Kidney tubule cell (primary cell): Measurements from ENCODE around the gene ATG9A.

Experiments used
- DNase-seq: peaks from one replicate; pipeline ENCODE4 v3.0.0-alpha.2; 2018; ENCODE audit warnings: low spot score

Gene ATG9A

GRCh38 chr2:219178377-219179175 is 50.9 kb downstream of the ATG9A start:
- no peak for DNase-seq

DNA sequence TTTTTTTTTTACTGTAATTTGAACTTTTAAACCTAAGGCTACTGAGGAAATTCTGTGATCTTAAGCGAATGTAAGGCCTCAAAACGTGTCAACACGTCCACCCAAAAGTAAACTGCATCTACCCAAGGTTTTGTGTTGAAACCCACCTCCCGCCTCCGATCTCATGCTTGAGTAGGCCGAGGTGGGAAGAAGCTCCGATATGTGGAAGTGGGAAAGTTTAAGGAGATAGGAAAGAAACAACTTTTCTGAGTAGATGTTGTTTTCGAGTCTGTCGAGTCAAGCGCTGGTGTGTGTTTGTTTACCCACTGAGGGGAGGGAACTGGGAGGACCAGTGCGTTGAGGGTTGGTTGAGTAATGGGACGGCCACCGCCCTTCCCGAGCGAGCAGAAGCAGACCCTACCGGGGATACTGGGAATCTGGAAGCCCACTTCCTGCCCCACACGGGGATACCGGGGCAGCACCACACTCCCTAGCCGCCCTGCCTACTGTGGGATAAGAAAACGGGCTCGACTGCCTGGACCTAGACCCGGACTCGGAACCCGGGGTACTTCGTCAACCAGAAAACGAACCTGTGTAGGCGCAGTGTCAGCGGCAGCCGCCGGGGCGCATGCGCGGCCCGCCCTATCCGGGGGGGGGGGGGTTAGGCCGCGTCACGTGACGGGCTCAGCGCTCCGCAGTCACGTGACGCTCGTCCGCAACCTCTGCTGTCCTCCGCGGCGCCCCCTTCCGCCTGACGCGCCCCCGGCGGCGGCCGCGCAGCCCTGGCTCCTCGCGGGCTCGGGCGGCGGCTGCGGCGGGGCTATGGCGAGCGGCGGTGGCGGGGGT is 51.7 kb downstream of the ATG9A start, which contains the start of gene RETREG2:
RETREG2 (plus strand) TSS at position 724 of the 825 bp plus-strand sequence; CDS start at position 802, 78 bp downstream.
- peak; percentile 90 for DNase-seq

DNA sequence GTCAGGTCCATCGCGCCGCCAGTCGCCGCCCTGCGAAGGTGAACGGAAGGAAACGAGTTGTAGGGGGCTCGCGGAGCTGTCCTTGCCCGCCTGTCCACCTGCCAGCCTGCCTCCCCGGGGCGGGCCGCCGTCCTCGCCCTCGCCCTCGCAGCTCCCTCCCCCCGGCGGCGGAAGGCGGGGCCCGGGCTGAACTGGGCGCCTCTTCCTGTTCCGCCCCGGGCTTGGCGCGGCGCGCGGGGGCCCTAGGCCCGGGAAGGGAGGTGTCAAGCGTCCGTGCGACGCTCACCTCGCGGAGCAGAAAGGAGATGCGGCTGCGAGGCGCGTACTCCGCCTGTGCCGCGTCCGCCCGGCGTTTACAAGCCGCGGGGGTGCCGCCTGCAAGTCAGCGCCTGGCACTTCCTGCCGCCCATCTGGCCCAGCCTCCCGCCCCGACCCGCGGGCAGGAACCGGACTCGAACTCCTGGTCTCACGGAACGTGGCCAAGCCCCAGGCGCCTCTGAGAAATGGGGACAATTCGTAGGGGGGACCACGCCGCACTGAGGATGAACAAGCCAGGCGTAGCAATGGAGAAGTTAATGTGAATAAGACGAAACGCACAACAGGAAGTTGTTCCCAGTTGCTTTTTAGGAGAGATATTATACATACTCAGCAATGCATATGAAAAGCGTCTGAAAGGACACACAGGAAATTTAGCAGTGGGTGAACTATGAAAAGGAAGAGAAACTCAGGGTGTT is 52.5 kb downstream of the ATG9A start, which contains the start of gene CNPPD1:
CNPPD1 (minus strand) TSS at position 108 of the 734 bp plus-strand sequence; CDS start at position 11, 97 bp downstream.
- DNase-seq: peak; percentile 93

DNA sequence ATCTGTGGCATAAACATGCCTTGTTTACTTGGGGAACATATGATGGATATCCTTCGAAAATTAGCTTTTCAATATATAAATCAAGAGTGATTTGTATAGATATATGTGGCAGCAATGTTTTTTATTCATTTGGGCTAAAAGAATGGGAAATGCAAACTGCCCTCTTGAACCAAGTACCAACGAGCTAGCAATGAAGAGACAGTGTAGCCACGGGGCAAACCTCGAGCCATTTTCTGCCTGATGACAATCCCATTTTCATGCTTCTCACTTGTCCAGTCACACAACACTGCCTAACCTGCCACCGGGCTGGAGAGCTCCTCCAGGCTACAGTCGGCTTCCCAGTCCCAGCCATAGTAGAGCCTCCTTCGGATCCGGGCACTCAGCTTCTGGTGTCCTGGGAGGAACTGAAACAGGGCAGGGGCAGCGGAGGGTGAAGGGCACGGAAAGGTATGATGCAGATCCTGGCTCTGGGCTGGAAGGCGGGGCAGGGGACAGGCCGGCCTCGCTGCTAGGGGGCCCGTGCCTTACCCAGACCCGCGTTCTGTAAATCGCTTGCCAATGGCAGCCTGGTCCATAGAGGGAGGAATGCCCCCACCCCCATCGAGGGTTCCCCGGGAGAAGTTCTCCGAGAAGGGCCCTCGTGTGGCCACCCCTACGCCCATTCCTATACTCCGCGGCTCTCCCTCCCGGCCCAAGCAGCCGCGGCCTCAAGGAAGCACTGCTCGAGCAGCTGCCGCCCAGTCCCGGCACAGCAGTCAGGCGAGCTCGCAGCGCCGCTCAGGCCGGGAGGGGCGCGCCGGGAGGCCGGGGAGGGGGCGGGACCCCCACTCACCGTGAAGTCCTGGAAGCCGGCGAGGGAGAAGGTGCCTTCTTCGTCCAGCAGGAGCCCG is 53.3 kb downstream of the ATG9A start:
- DNase-seq: peak; percentile 72

- no peak for DNase-seq
Observed at GRCh38 chr2:219175486-219175885, 54.0 kb downstream of the ATG9A start.

DNA sequence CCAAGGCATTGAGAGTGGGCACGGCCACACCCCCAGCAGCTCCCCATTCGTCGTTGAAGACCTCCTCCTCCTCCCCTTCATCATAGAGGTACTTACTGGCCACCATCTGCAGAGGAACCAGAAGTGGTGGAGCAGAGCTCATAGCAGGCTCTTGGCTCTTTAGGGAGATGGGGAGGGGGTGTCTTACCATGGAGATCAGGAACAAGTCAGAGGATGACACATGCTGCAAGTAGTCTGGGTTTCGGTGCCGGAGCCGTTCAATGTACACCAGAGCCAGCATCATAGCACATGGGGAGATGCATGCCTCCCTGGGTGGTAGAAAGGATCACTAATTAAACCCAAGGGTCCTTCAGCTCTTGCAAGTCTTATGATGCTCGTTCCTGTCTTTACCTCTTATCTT is 54.6 kb downstream of the ATG9A start:
- peak; percentile 90 for DNase-seq

DNA sequence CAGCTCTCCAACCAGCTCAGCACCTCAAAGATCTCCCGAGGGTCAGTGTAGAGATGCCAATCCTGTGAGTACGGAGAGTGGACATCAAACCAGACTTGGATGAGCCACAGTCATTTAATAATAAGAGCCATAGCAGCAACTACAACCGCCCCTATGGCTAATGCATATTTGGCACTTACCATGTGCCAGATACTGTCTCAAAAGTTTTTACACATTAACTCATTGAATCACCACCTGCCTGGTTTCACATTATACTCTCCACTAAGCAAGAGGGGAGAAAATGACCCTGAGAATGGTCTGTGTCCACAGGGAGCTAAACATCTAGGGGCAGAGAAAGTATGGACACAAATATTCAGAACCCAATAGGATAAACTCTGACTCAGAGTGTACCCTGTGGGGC is 55.3 kb downstream of the ATG9A start:
- DNase-seq: peak; percentile 92

DNA sequence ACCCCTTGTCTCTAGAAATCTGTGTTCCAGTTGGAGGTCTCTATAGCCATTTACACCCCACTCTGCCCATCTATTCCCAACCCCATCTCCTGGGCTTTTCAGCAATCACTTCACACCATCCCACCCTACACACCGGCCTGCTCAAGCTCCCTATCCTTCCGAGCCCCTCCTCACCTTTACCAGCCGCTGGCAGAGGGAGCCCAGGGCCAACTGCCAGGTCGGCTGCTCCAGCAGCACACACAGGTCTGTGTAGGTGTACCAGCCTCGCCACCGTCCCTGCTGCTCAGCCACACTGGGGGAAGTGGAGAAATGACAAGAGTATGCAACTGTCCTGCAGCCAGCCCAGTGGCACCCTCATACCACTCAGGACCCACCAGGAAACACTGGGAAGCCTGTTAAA is 56.3 kb downstream of the ATG9A start:
- no peak for DNase-seq

DNA sequence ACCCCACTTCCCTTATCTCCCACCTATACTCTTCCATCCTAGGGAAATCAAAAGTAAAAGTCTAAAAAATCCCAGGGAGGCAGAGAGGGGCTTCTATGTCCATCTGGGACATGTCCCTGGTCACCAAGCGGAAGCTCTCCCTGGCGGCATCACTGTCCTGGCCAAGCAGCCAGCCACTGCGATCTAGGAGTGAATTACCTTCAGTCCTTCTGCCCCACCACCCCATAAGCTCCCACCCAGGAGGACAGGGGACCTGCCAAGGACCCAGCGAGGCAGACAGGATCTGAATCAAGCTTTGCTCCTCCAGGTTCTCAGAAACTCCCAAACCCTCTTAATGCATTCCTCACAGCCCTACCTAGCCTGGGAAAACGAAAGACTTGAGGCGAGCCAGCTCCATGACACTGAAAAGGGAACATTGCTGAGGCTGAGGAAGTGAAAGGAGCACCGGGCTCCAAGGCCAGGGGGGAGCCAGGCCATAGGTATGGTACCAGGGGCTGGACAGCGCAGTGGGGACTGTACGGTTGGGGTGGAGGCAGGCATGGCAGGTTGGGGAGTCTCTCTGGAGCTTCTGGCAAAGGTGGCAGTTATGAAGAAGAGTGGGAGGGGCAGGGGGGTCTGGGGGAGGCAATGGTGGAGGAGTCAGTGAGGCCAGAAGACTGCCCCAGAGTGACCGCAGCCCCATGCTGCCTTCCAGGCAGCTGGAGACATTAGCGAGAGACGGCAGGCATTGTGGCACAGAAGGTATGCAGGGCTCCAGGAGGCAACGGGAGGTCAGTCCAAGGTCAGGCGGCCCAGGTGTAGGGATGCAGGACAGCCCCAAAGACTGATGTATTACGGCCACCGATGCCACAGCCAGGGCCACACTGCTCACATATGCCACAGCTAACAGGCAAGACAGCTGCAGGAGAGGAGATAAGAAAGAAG is 56.9 kb downstream of the ATG9A start:
- DNase-seq: no peak

DNA sequence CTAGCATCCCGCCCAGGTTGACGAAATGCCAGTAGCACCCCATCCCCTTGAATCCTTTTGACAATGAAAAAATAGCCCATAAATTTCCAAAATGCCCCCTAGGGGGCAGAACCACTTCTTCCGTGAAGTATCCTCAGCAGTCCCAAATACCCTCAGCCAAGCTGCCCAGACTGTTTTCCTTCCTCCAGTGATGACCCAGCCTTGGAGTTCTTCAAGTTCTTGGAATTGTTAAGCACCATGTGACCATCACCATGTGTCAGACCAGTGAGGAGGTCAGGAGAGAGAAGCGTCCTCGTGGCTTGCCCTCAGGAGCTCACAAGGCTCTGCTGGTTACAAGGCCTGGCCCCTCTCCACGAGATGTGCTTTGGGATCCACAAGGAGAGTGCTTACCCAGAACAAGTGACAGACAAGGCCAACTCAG is 58.2 kb downstream of the ATG9A start:
- DNase-seq: peak; percentile 92

GRCh38 chr2:219169930-219170654 is 59.3 kb downstream of the ATG9A start, which contains the start of gene SLC23A3:
SLC23A3 (minus strand) TSS chr2:219170029; CDS start chr2:219169984, 45 bp downstream.
- no peak for DNase-seq
